HG03457 (cell line): ENCODE data around the gene DYSF.

ENCODE experiments used
- ATAC-seq: cut with Tn5 transposase; IDR thresholded peaks from one replicate; pipeline ENCODE4 v1.9.1; 2021; ENCODE audit warnings: moderate number of reproducible peaks; ENCODE audit not compliant: unreplicated experiment

DYSF gene

GRCh38 chr2:71564790-71565189 lies 111.4 kb downstream of the DYSF start:
- no peak for ATAC-seq

GRCh38 chr2:71566372-71566771 lies 113.0 kb downstream of the DYSF start:
- ATAC-seq = no peak

GRCh38 chr2:71567625-71568024 lies 114.3 kb downstream of the DYSF start:
- no peak for ATAC-seq

GRCh38 chr2:71568103-71568502 lies 114.7 kb downstream of the DYSF start:
- ATAC-seq = no peak

- no peak for ATAC-seq
Measured at GRCh38 chr2:71570511-71570910, 117.2 kb downstream of the DYSF start.

GRCh38 chr2:71570951-71571460 lies 117.6 kb downstream of the DYSF start:
- no peak for ATAC-seq

- no peak for ATAC-seq
Measured at GRCh38 chr2:71571945-71572344, 118.6 kb downstream of the DYSF start.

GRCh38 chr2:71575966-71576365 lies 122.6 kb downstream of the DYSF start:
- no peak for ATAC-seq

- no peak for ATAC-seq
Measured at GRCh38 chr2:71576541-71576940, 123.2 kb downstream of the DYSF start.

- no peak for ATAC-seq
Measured at GRCh38 chr2:71577209-71577608, 123.8 kb downstream of the DYSF start.

- ATAC-seq = no peak
Measured at GRCh38 chr2:71578767-71579342, 125.5 kb downstream of the DYSF start.

GRCh38 chr2:71581026-71581425 lies 127.7 kb downstream of the DYSF start:
- ATAC-seq = no peak

GRCh38 chr2:71583876-71584275 lies 130.5 kb downstream of the DYSF start:
- no peak for ATAC-seq

GRCh38 chr2:71586471-71586870 lies 133.1 kb downstream of the DYSF start:
- no peak for ATAC-seq

- ATAC-seq = no peak
Measured at GRCh38 chr2:71587509-71588073, 134.2 kb downstream of the DYSF start.

GRCh38 chr2:71588497-71589170 lies 135.3 kb downstream of the DYSF start:
- no peak for ATAC-seq

- ATAC-seq = no peak
Measured at GRCh38 chr2:71589763-71590162, 136.4 kb downstream of the DYSF start.

GRCh38 chr2:71591044-71591443 lies 137.7 kb downstream of the DYSF start:
- ATAC-seq = no peak

- no peak for ATAC-seq
Measured at GRCh38 chr2:71592181-71592711, 138.9 kb downstream of the DYSF start.

- no peak for ATAC-seq
Measured at GRCh38 chr2:71595569-71595968, 142.2 kb downstream of the DYSF start.

- no peak for ATAC-seq
Measured at GRCh38 chr2:71596011-71596410, 142.7 kb downstream of the DYSF start.

- no peak for ATAC-seq
Measured at GRCh38 chr2:71597756-71598155, 144.4 kb downstream of the DYSF start.
